ENCODE data around the gene SERPINI1. TPM values are rescaled to one million over a fixed set of nuclear protein-coding genes. Genes with fewer than 3 reads are reported as not detected.

Gene SERPINI1
- 1 to 10 TPM; 4.1 to 4.7 TPM for total RNA-seq
- 10 to 100 TPM in 1 of 3 donors, 1 to 10 TPM in 2; 4.7 to 16.0 (median 7.1) TPM for polyA plus RNA-seq
- total RNA-seq, result 1.0 to 3.6 (median 2.4) reads per million in 6 experiments

- Mint-ChIP-seq H3K4me1 (peaks cover 7 to 38% (median 14%) of the 10 kb centered on the region in 4 donors), H3K4me3 (peak within 1 kb of the TSS in 2 of 10 donors; percentile 33 to 61), H3K27me3 (no peaks in the 10 kb centered on the region), H3K27ac (no peak within 1 kb of the TSS), H3K9me3 (no peaks in the 10 kb centered on the region), H3K36me3 (peaks cover 0 to 4% (median 0%) of the 10 kb centered on the region in 3 donors)
- peak; percentile 31 to 52 for ATAC-seq
- POLR2A ChIA-PET, result interaction anchor here (1.2 to 1.5 kb wide), 2 partner anchors 14 to 20 kb away, joined by 8 to 10 read pairs; no protein-coding TSS in a partner anchor
- DNase-seq, result peak in 7 of 10 donors; percentile 50 to 85 (median 69)
Measured at GRCh38 chr3:167735233-167736138, at the start of gene SERPINI1. SERPINI1 (plus strand) TSS chr3:167735721; CDS start chr3:167789129, 53,408 bp downstream.

GRCh38 chr3:167691366-167691765 is 44.2 kb upstream of the SERPINI1 start:
- Mint-ChIP-seq H3K27ac (peak overlapping the region; percentile 22 to 87 (median 64)), H3K4me1 (peaks cover 8 to 27% (median 16%) of the 10 kb centered on the region in 4 donors), H3K36me3 (peaks cover 0 to 62% (median 19%) of the 10 kb centered on the region in 3 donors), H3K4me3 (no peak overlapping the region), H3K9me3 (no peaks in the 10 kb centered on the region), H3K27me3 (no peaks in the 10 kb centered on the region)
- DNase-seq, result peak in 3 of 10 donors; percentile 2 to 8 (median 6)
- peak; percentile 53 to 76 for ATAC-seq
- POLR2A ChIA-PET, result no interaction called here

GRCh38 chr3:167694121-167694520 is 41.4 kb upstream of the SERPINI1 start:
- H3K27me3 Mint-ChIP-seq, result no peaks in the 10 kb centered on the region
- DNase-seq, result no peak
- peaks cover 0 to 66% (median 17%) of the 10 kb centered on the region in 3 donors for H3K36me3 Mint-ChIP-seq
- ATAC-seq, result no peak
- H3K4me1 Mint-ChIP-seq, result peaks cover 8 to 32% (median 17%) of the 10 kb centered on the region in 4 donors
- no peak overlapping the region for H3K4me3 Mint-ChIP-seq
- no peaks in the 10 kb centered on the region for H3K9me3 Mint-ChIP-seq
- POLR2A ChIA-PET, result no interaction called here
- peak overlapping the region in 8 of 10 donors; percentile 4 to 82 (median 47) for H3K27ac Mint-ChIP-seq

- POLR2A ChIA-PET, result no interaction called here
- Mint-ChIP-seq H3K4me3 (no peak overlapping the region), H3K27me3 (no peaks in the 10 kb centered on the region), H3K9me3 (no peaks in the 10 kb centered on the region), H3K36me3 (peaks cover 0 to 67% (median 9%) of the 10 kb centered on the region in 3 donors), H3K4me1 (peaks cover 2 to 13% (median 8%) of the 10 kb centered on the region in 4 donors), H3K27ac (peak overlapping the region in 1 of 10 donors; percentile 16)
- no peak for DNase-seq
- no peak for ATAC-seq
Measured at GRCh38 chr3:167700046-167700445, 35.5 kb upstream of the SERPINI1 start.

GRCh38 chr3:167700926-167701325 is 34.6 kb upstream of the SERPINI1 start:
- Mint-ChIP-seq H3K36me3 (peaks cover 0 to 63% (median 9%) of the 10 kb centered on the region in 3 donors), H3K4me3 (no peak overlapping the region), H3K27ac (peak overlapping the region in 1 of 10 donors; percentile 20), H3K9me3 (no peaks in the 10 kb centered on the region), H3K4me1 (peaks cover 4 to 17% (median 11%) of the 10 kb centered on the region in 4 donors), H3K27me3 (no peaks in the 10 kb centered on the region)
- POLR2A ChIA-PET, result no interaction called here
- ATAC-seq (no peak), DNase-seq (no peak)

- DNase-seq, result no peak
- Mint-ChIP-seq H3K9me3 (no peaks in the 10 kb centered on the region), H3K27me3 (no peaks in the 10 kb centered on the region), H3K4me1 (peaks cover 13 to 45% (median 29%) of the 10 kb centered on the region in 4 donors), H3K27ac (peak overlapping the region in 5 of 10 donors; percentile 21 to 52 (median 32)), H3K36me3 (peaks cover 0 to 73% (median 13%) of the 10 kb centered on the region in 3 donors), H3K4me3 (no peak overlapping the region)
- ATAC-seq, result no peak
- POLR2A ChIA-PET, result no interaction called here
Measured at GRCh38 chr3:167705840-167706239, 29.7 kb upstream of the SERPINI1 start.

GRCh38 chr3:167709690-167710089 is 25.8 kb upstream of the SERPINI1 start:
- peaks cover 39 to 79% (median 64%) of the 10 kb centered on the region in 4 donors for H3K4me1 Mint-ChIP-seq

GRCh38 chr3:167710552-167710951 is 25.0 kb upstream of the SERPINI1 start:
- Mint-ChIP-seq H3K9me3 (no peaks in the 10 kb centered on the region), H3K4me3 (no peak overlapping the region), H3K36me3 (peaks cover 0 to 89% (median 25%) of the 10 kb centered on the region in 3 donors), H3K27me3 (no peaks in the 10 kb centered on the region), H3K4me1 (peaks cover 46 to 84% (median 72%) of the 10 kb centered on the region in 4 donors), H3K27ac (peak overlapping the region in 6 of 10 donors; percentile 14 to 59 (median 24))
- no peak for ATAC-seq
- no peak for DNase-seq
- POLR2A ChIA-PET, result no interaction called here

More at GRCh38 chr3:167709690-167710089, 25.8 kb upstream of the SERPINI1 start:
- H3K9me3 Mint-ChIP-seq, result no peaks in the 10 kb centered on the region
- peak overlapping the region in 2 of 10 donors; percentile 29 to 59 for H3K27ac Mint-ChIP-seq
- peaks cover 0 to 83% (median 19%) of the 10 kb centered on the region in 3 donors for H3K36me3 Mint-ChIP-seq
- POLR2A ChIA-PET, result no interaction called here
- no peak overlapping the region for H3K4me3 Mint-ChIP-seq
- ATAC-seq, result no peak
- DNase-seq, result no peak
- no peaks in the 10 kb centered on the region for H3K27me3 Mint-ChIP-seq

GRCh38 chr3:167711439-167711838 is 24.1 kb upstream of the SERPINI1 start:
- ATAC-seq, result no peak
- no peak for DNase-seq
- H3K27me3 Mint-ChIP-seq, result no peaks in the 10 kb centered on the region
- no peaks in the 10 kb centered on the region for H3K9me3 Mint-ChIP-seq
- H3K4me1 Mint-ChIP-seq, result peaks cover 47 to 83% (median 73%) of the 10 kb centered on the region in 4 donors
- H3K36me3 Mint-ChIP-seq, result peaks cover 0 to 89% (median 31%) of the 10 kb centered on the region in 3 donors
- POLR2A ChIA-PET, result no interaction called here
- no peak overlapping the region for H3K4me3 Mint-ChIP-seq
- H3K27ac Mint-ChIP-seq, result peak overlapping the region in 4 of 10 donors; percentile 2 to 59 (median 20)

GRCh38 chr3:167712445-167712844 is 23.1 kb upstream of the SERPINI1 start:
- Mint-ChIP-seq H3K36me3 (peaks cover 0 to 88% (median 32%) of the 10 kb centered on the region in 3 donors), H3K27ac (peak overlapping the region in 6 of 10 donors; percentile 1 to 73 (median 26)), H3K4me3 (peak overlapping the region in 2 of 10 donors; percentile 12 to 27), H3K9me3 (no peaks in the 10 kb centered on the region), H3K4me1 (peaks cover 45 to 79% (median 71%) of the 10 kb centered on the region in 4 donors), H3K27me3 (no peaks in the 10 kb centered on the region)
- no peak for DNase-seq
- ATAC-seq, result no peak
- POLR2A ChIA-PET, result no interaction called here

- Mint-ChIP-seq H3K27me3 (no peaks in the 10 kb centered on the region), H3K36me3 (peaks cover 20 to 85% (median 48%) of the 10 kb centered on the region in 3 donors), H3K9me3 (no peaks in the 10 kb centered on the region), H3K4me1 (peaks cover 46 to 76% (median 66%) of the 10 kb centered on the region in 4 donors), H3K4me3 (no peak overlapping the region), H3K27ac (peak overlapping the region in 5 of 10 donors; percentile 15 to 54 (median 30))
- no peak for DNase-seq
- POLR2A ChIA-PET, result no interaction called here
- ATAC-seq, result no peak
Measured at GRCh38 chr3:167714871-167715270, 20.6 kb upstream of the SERPINI1 start.

GRCh38 chr3:167716920-167717319 is 18.6 kb upstream of the SERPINI1 start:
- Mint-ChIP-seq H3K27me3 (no peaks in the 10 kb centered on the region), H3K27ac (peak overlapping the region in 1 of 10 donors; percentile 40), H3K9me3 (no peaks in the 10 kb centered on the region), H3K4me3 (no peak overlapping the region), H3K4me1 (peaks cover 49 to 67% (median 62%) of the 10 kb centered on the region in 4 donors), H3K36me3 (peaks cover 22 to 80% (median 49%) of the 10 kb centered on the region in 3 donors)
- ATAC-seq (no peak), DNase-seq (no peak)
- POLR2A ChIA-PET, result no interaction called here

- Mint-ChIP-seq H3K27me3 (no peaks in the 10 kb centered on the region), H3K4me1 (peaks cover 43 to 66% (median 59%) of the 10 kb centered on the region in 4 donors), H3K27ac (no peak overlapping the region)
Measured at GRCh38 chr3:167718582-167718981, 16.9 kb upstream of the SERPINI1 start.

More at GRCh38 chr3:167718582-167718981, 16.9 kb upstream of the SERPINI1 start:
- no peaks in the 10 kb centered on the region for H3K9me3 Mint-ChIP-seq
- no peak for DNase-seq
- POLR2A ChIA-PET, result no interaction called here
- no peak overlapping the region for H3K4me3 Mint-ChIP-seq
- H3K36me3 Mint-ChIP-seq, result peaks cover 22 to 76% (median 49%) of the 10 kb centered on the region in 3 donors
- ATAC-seq, result no peak

All from naive thymus-derived CD8-positive, alpha-beta T cell (primary cell).